Thyroid gland (tissue), 4 donors: ENCODE measurements around the gene TRPM2. TPM values are rescaled to one million over a fixed set of nuclear protein-coding genes. Genes with fewer than 3 reads are reported as not detected.

Source experiments
- DNase-seq, 2 donors: peaks; one replicate each; pipeline ENCODE4 v3.0.0-alpha.2; 2019
- H3K27ac ChIP-seq, 3 donors: fragments of 200-600 bp; sonication (generic); 1 replicate in 2 of 3; 2 replicates in 1 of 3; pipeline ENCODE4 v1.5.1; 2016 to 2019; ENCODE audit warnings: mild to moderate bottlenecking in 1 of 3, moderate library complexity in 1 of 3
- H3K27me3 ChIP-seq: fragments of 200-600 bp; sonication (generic); one replicate; pipeline ENCODE4 v1.5.1; 2019
- H3K36me3 ChIP-seq, 2 donors: fragments of 200-600 bp; sonication (generic); one replicate each; pipeline ENCODE4 v1.5.1; 2016 to 2019
- H3K4me1 ChIP-seq, 2 donors: fragments of 200-600 bp; sonication (generic); one replicate each; pipeline ENCODE4 v1.5.1; 2017 to 2019
- H3K4me3 ChIP-seq, 3 donors: fragments of 200-600 bp; sonication (generic); replicated peaks in 1 of 3; 1 replicate in 2 of 3; 2 replicates in 1 of 3; pipeline ENCODE4 v1.5.1; 2016; ENCODE audit warnings: mild to moderate bottlenecking in 1 of 3
- H3K9me3 ChIP-seq: fragments of 200-600 bp; sonication (generic); one replicate; pipeline ENCODE4 v1.5.1; 2017
- CTCF ChIP-seq, 6 experiments: fragments of 200-600 bp in 3 of 6; fragments of 450-650 bp in 3 of 6; sonication (generic) in 3 of 6; IDR thresholded peaks; one replicate each; pipeline ENCODE4 v1.5.1; 2016 to 2019; ENCODE audit warnings: antibody characterized with exemption in 6 of 6, mild to moderate bottlenecking in 2 of 6, inconsistent platforms in 1 of 6, moderate library complexity in 1 of 6
- POLR2A ChIP-seq, 2 donors: fragments of 450-650 bp; IDR thresholded peaks; one replicate each; pipeline ENCODE4 v1.6.1; 2017; ENCODE audit warnings: antibody characterized with exemption in 2 of 2, mild to moderate bottlenecking in 2 of 2, moderate library complexity in 1 of 2
- WGBS, 2 donors: methylation state at CpG; one replicate each; pipeline ENCODE4 v1.1.5; 2017; 5-methylcytosine and 5-hydroxymethylcytosine counted together
- intact Hi-C: fragments of 100-400 bp; cut with DNase I; formaldehyde crosslinking; loops from one replicate; pipeline ENCODE4 v1.15.1; 2023
- total RNA-seq, 4 donors: library from RNA; depleted of rRNA; stranded (reverse); fragments of >200 nt; gene quantifications; one replicate each; pipeline ENCODE4 v1.2.3, GENCODE V29; 2016

TRPM2 gene
- total RNA-seq, 4 donors from 2014 or later = 0.67 to 2.6 (median 0.88) TPM

GRCh38 chr21:44331650-44332307, 21.6 kb upstream of the TRPM2 start:
- no peak overlapping the region for H3K27ac ChIP-seq
- DNase-seq = no peak
- TF ChIP-seq CTCF (IDR thresholded peaks at IDR 0.05) (no peak), POLR2A (IDR thresholded peaks at IDR 0.05) (no peak)
- H3K4me3 ChIP-seq = no peak overlapping the region
- 84 to 89% methylated on average over 20 of the region's 20 CpGs for WGBS, 2 donors
- no peaks in the 10 kb centered on the region for H3K27me3 ChIP-seq
- intact Hi-C loops = no loop called here
- H3K9me3 ChIP-seq = no peaks in the 10 kb centered on the region
- H3K4me1 ChIP-seq = peaks cover 5 to 6% of the 10 kb centered on the region in 2 donors
- peaks cover 12 to 17% of the 10 kb centered on the region in 2 donors for H3K36me3 ChIP-seq

GRCh38 chr21:44332383-44332782, 21.0 kb upstream of the TRPM2 start:
- DNase-seq = no peak
- Histone ChIP-seq H3K4me3 (no peak overlapping the region), H3K36me3 (peaks cover 6 to 18% of the 10 kb centered on the region in 2 donors), H3K27ac (no peak overlapping the region), H3K9me3 (no peaks in the 10 kb centered on the region), H3K4me1 (peaks cover 5 to 6% of the 10 kb centered on the region in 2 donors), H3K27me3 (no peaks in the 10 kb centered on the region)
- TF ChIP-seq POLR2A (IDR thresholded peaks at IDR 0.05) (no peak), CTCF (IDR thresholded peaks at IDR 0.05) (no peak)
- intact Hi-C loops = no loop called here
- WGBS, 2 donors = 85 to 91% methylated on average over 10 to 17 of the region's 17 CpGs

GRCh38 chr21:44332965-44333364, 20.5 kb upstream of the TRPM2 start:
- peaks cover 5 to 17% of the 10 kb centered on the region in 2 donors for H3K36me3 ChIP-seq
- no peak overlapping the region for H3K4me3 ChIP-seq
- H3K9me3 ChIP-seq = no peaks in the 10 kb centered on the region
- H3K4me1 ChIP-seq = peaks cover 6 to 7% of the 10 kb centered on the region in 2 donors
- no peak for DNase-seq
- no peak overlapping the region for H3K27ac ChIP-seq
- 80 to 100% methylated on average over 1 to 18 of the region's 22 CpGs for WGBS, 2 donors
- intact Hi-C loops = no loop called here
- H3K27me3 ChIP-seq = no peaks in the 10 kb centered on the region
- no peak for TF ChIP-seq CTCF (IDR thresholded peaks at IDR 0.05)
- no peak for TF ChIP-seq POLR2A (IDR thresholded peaks at IDR 0.05)

DNA sequence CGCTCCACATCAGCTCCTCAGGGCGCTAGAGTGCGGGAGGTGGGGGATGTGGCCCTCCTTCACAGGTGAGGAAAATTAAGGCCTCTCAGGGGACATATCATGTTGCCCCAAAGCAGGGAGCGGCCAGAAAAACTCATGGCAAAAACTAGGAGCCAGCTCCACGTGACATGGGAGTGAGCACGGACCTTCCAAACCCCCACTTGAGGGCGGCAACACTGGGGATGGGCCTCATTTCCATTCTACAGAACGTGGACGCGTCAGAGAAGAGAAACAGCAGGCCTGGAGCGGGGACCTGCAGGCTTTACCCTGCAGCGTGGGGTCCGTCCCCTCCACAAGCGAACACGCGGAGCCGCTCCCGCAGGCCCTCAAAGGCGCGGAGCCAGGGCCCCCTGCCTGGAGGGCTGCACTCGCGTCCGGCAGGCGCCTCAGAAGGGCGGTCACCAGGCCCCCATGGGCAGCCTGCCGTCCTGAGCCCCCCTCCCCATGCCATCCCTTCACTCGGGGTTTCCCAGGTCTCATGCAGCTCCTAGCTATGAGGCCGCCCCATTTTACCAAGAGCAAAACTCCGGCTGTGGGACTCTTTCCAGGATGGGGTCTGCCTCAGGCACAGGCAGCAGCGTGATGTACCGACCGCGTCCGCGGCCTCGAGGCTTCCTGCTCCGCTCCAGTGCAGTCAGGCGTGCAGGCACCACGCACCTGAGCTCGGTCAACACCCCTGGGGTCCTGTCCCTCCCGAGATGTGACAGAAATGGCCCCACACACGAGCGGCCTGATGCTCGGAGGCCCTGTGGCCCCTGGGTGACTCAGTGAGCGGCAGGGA, 19.7 kb upstream of the TRPM2 start:
- intact Hi-C loops = no loop called here
- 62 to 67% methylated on average over 32 to 37 of the region's 45 CpGs for WGBS, 2 donors

More for the DNA sequence above, 19.7 kb upstream of the TRPM2 start:
- peaks cover 5 to 17% of the 10 kb centered on the region in 2 donors for H3K36me3 ChIP-seq
- H3K4me3 ChIP-seq = no peak overlapping the region
- no peaks in the 10 kb centered on the region for H3K9me3 ChIP-seq
- no peak for TF ChIP-seq POLR2A (IDR thresholded peaks at IDR 0.05)
- TF ChIP-seq CTCF (IDR thresholded peaks at IDR 0.05) = no peak
- H3K4me1 ChIP-seq = peaks cover 10% of the 10 kb centered on the region in 2 donors
- no peaks in the 10 kb centered on the region for H3K27me3 ChIP-seq
- H3K27ac ChIP-seq = no peak overlapping the region
- no peak for DNase-seq
